ENCODE results near the gene CLCN3.

DNA sequence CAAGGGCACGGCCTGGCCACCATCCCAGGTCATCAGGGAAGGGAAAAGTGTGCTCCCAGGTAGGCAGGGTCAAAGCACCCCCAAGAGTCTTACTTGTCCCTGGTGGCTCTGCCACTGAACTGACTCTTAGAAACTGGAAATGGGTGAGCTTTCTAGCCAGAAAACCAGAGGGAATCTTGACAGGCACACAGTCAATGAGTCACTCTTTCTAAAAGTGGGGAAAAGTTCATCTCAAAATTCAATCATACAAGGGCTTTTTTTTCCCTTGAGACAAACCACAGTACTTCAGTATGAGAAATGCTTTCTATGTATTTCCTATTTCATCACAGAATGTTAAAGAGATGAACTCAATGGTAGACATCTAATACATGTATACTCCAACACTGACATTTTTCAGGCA is 124.9 kb downstream of the CLCN3 start:
- TF ChIP-seq POLR2AphosphoS5 (IDR thresholded peaks at IDR 0.05; ENCODE audit: low read depth, low read length) (no peak), POLR2A (IDR thresholded peaks at IDR 0.05; ENCODE audit: low read depth, low read length) (no peak), TAF1 (IDR thresholded peaks at IDR 0.05; ENCODE audit: low read depth, low read length) (no peak), POU2F2 (IDR thresholded peaks at IDR 0.05; ENCODE audit: low read depth, low read length) (no peak), SPI1 (IDR thresholded peaks at IDR 0.05; ENCODE audit: low read depth, low read length) (no peak), PAX5 (IDR thresholded peaks at IDR 0.05; ENCODE audit: insufficient read depth, low read length, severe bottlenecking) (no peak)

All from GM12891 (cell line).